ENCODE results near the gene GKN2. TPM values are rescaled to one million over a fixed set of nuclear protein-coding genes. Genes with fewer than 3 reads are reported as not detected.

Gene GKN2
- total and polyA plus RNA-seq, 9 of the 15 experiments (the other 6 are each of a cell fraction or from before 2014, with no cell fraction given) = not detected

DNA sequence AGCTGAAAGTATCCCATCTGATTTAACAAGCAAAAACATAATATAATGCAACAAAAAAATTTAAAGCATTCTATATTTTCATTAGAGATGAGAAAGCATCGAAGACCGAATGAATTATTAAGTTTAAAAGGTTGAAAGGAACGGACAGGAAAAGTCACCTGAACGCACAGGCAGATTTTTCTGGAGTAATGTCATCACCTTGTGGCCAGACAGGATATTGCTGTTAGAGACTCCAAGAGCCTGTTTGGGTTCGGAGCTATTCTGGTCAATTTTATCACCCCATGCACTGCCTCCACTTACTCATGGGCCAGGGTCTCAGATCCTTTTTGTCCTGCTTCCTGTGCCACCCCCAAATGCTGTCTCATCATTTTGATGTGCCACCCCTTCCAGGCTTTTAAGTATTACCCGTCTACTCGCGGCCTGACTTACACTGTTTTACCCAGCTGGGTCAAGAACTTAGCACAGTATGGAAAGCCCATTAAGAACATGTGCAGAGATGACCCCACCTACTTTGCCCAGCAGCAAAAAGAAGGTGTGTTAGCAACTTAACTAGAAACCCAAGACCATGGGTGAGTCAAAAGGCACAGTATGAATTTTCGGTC is 27.3 kb downstream of the GKN2 start:
- ChIA-PET CTCF (ENCODE audit: low intra/inter-chr PET ratio) (interaction anchor here (0.6 to 3.3 kb wide), 10 partner anchors 16 to 462 kb away, joined by 3 to 24 read pairs (median 6); no protein-coding TSS in a partner anchor), POLR2A (interaction anchor here (0.7 to 1.5 kb wide), 6 partner anchors 10 to 462 kb away, joined by 3 to 4 read pairs (median 3); no protein-coding TSS in a partner anchor)
- intact Hi-C loops (cut with micrococcal nuclease) (loop anchor here (1.0 to 5.0 kb wide), 4 partner anchors 88 to 463 kb away; no protein-coding TSS in a partner anchor), in situ Hi-C loops (cut with MboI) (loop anchor here (10.0 kb wide), 1 partner anchor 181 kb away; no protein-coding TSS in a partner anchor)
- WGBS (ENCODE audit: insufficient coverage, low coverage, missing lambda C conversion rate) = 28% methylated on average over 9 of the region's 9 CpGs
- H3K4me1 ChIP-seq (replicated peaks in 1 of 2; ENCODE audit: control insufficient read depth in 2 of 2, insufficient read depth in 2 of 2, low read length in 2 of 2) = no peaks in the 10 kb centered on the region
- no peak overlapping the region for H3K4me2 ChIP-seq (ENCODE audit: insufficient read depth, low read length)
- no TSS peak for BruUV-seq (replicated peaks)
- H3K27me3 ChIP-seq (ENCODE audit: control insufficient read depth in 2 of 2, insufficient read depth in 2 of 2, low read length in 2 of 2) = peaks cover 2 to 9% of the 10 kb centered on the region in 2 experiments; a peak in 2 of 5 replicates
- H3K4me3 ChIP-seq = no peak overlapping the region
- H3K36me3 ChIP-seq (ENCODE audit: control insufficient read depth, insufficient read depth, low read length) = no peaks in the 10 kb centered on the region
- H3K9me1 ChIP-seq (ENCODE audit: control insufficient read depth, insufficient read depth, low read length) = no peaks in the 10 kb centered on the region
- DNase-seq (ENCODE audit: extremely low read depth in 1 of 4, low spot score in 3 of 4) = peak; percentile 61 to 73 (median 66)
- H3K79me2 ChIP-seq (ENCODE audit: control insufficient read depth, insufficient read depth, low read length) = no peaks in the 10 kb centered on the region
- H3K27ac ChIP-seq (ENCODE audit: extremely low read depth, low read depth, low read length) = no peak overlapping the region
- H3K9ac ChIP-seq (ENCODE audit: insufficient read depth in 1 of 2, low read depth in 2 of 2, low read length in 2 of 2) = no peak overlapping the region
- H4K20me1 ChIP-seq (replicated peaks; ENCODE audit: control insufficient read depth, insufficient read depth, low read length) = no peaks in the 10 kb centered on the region
- H2AFZ ChIP-seq (ENCODE audit: low read depth, low read length) = no peak overlapping the region
- FAIRE-seq = peak; percentile 94
- H3K9me3 ChIP-seq (replicated peaks; ENCODE audit: control insufficient read depth, insufficient read depth, low read depth, low read length) = no peaks in the 10 kb centered on the region
- ATAC-seq = peak; percentile 91
- TF ChIP-seq ARID2 (IDR thresholded peaks at IDR 0.05) (peak; percentile 49; the same call in 1 of the 2 replicates), TOE1 (IDR thresholded peaks at IDR 0.05; ENCODE audit: borderline replicate concordance) (0 out of 2 replicates have a peak, but pooled peaks have one; percentile 23), TOE1 (CRISPR knock-in tag; IDR thresholded peaks at IDR 0.05; ENCODE audit: borderline replicate concordance, low read depth) (no peak), TBL1XR1 (IDR thresholded peaks at IDR 0.05; ENCODE audit: low read length in 2 of 2) (peak in 1 of 2 experiments; percentile 39; a peak in 1 of 4 replicates), CXXC5 (CRISPR knock-in tag; IDR thresholded peaks at IDR 0.05) (0 out of 2 replicates have a peak, but pooled peaks have one; percentile 9), RAD21 (CRISPR knock-in tag; conservative IDR thresholded peaks at IDR 0.05 in 1 of 2, IDR thresholded peaks at IDR 0.05 in 1 of 2) (peak; percentile 99), CC2D1A (IDR thresholded peaks at IDR 0.05) (peak; percentile 61; the same call in 1 of the 2 replicates), ZNF316 (IDR thresholded peaks at IDR 0.05) (peak; percentile 52)
- TF ChIP-seq, protein P1, sequence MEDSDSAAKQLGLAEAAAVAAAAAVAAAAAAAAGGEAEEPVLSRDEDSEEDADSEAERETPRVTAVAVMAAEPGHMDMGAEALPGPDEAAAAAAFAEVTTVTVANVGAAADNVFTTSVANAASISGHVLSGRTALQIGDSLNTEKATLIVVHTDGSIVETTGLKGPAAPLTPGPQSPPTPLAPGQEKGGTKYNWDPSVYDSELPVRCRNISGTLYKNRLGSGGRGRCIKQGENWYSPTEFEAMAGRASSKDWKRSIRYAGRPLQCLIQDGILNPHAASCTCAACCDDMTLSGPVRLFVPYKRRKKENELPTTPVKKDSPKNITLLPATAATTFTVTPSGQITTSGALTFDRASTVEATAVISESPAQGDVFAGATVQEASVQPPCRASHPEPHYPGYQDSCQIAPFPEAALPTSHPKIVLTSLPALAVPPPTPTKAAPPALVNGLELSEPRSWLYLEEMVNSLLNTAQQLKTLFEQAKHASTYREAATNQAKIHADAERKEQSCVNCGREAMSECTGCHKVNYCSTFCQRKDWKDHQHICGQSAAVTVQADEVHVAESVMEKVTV (CRISPR knock-in tag; IDR thresholded peaks at IDR 0.05) = peak; percentile 98
- TF ChIP-seq, protein P2, sequence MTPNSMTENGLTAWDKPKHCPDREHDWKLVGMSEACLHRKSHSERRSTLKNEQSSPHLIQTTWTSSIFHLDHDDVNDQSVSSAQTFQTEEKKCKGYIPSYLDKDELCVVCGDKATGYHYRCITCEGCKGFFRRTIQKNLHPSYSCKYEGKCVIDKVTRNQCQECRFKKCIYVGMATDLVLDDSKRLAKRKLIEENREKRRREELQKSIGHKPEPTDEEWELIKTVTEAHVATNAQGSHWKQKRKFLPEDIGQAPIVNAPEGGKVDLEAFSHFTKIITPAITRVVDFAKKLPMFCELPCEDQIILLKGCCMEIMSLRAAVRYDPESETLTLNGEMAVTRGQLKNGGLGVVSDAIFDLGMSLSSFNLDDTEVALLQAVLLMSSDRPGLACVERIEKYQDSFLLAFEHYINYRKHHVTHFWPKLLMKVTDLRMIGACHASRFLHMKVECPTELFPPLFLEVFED (CRISPR knock-in tag; conservative IDR thresholded peaks at IDR 0.05) = 0 out of 2 replicates have a peak, but pooled peaks have one; percentile 17

All from K562 (cell line).